ENCODE data around the gene CCDC106. TPM values are rescaled to one million over a fixed set of nuclear protein-coding genes. Genes with fewer than 3 reads are reported as not detected.
A peak's percentile ranks its signal among the peaks of the same experiment; 100 is the strongest.

CCDC106 gene
- total RNA-seq, 2 experiments from 2014 or later = 1.7 to 1.8 TPM

GRCh38 chr19:55649268-55650125 lies 1.5 kb downstream of the CCDC106 start:
- intact Hi-C loops (cut with DNase I, micrococcal nuclease) = loop anchor here in 1 of 2 experiments (5.0 to 10.0 kb wide), 2 partner anchors 33 to 1455 kb away; partner anchors contain the start of gene TSEN34
- TF ChIP-seq CTCF (IDR thresholded peaks at IDR 0.05) = no peak
- Histone ChIP-seq H3K4me3 (ENCODE audit: low read length) (no peak overlapping the region), H3K9me3 (ENCODE audit: control insufficient read depth in 1 of 2, insufficient read depth in 1 of 2, low read length in 2 of 2) (no peaks in the 10 kb centered on the region), H3K36me3 (ENCODE audit: insufficient read depth, low read length) (peaks cover 12% of the 10 kb centered on the region), H3K27me3 (ENCODE audit: control insufficient read depth in 1 of 2, insufficient read depth in 2 of 2, low read length in 2 of 2) (no peaks in the 10 kb centered on the region), H3K27ac (ENCODE audit: low read depth in 1 of 2, low read length in 2 of 2) (no peak overlapping the region), H3K4me1 (ENCODE audit: insufficient read depth, low read length) (peaks cover 41% of the 10 kb centered on the region)
- H3K27me3 Mint-ChIP-seq = no peaks in the 10 kb centered on the region
- no peaks in the 10 kb centered on the region for H3K9me3 Mint-ChIP-seq
- no peak for ATAC-seq (ENCODE audit: poor library complexity)
- POLR2A ChIA-PET = interaction anchor here (0.9 kb wide), 1 partner anchor 10 kb away, joined by 3 read pairs; no protein-coding TSS in a partner anchor
- peak in 1 of 14 experiments; percentile 40 for DNase-seq
- H3K27ac Mint-ChIP-seq = peak overlapping the region; percentile 17
- peaks cover 15% of the 10 kb centered on the region for H3K36me3 Mint-ChIP-seq (ENCODE audit: low read depth)
- H3K4me3 Mint-ChIP-seq = peak overlapping the region; percentile 85
- H3K4me1 Mint-ChIP-seq (ENCODE audit: low read depth) = peaks cover 27% of the 10 kb centered on the region
- CTCF ChIA-PET = interaction anchor here (0.6 kb wide), 1 partner anchor 17 kb away, joined by 3 read pairs; no protein-coding TSS in a partner anchor

- POLR2A ChIA-PET = no interaction called here
- peaks cover 16% of the 10 kb centered on the region for H3K36me3 Mint-ChIP-seq (ENCODE audit: low read depth)
- TF ChIP-seq CTCF (IDR thresholded peaks at IDR 0.05) = no peak
- no peaks in the 10 kb centered on the region for H3K27me3 ChIP-seq (ENCODE audit: control insufficient read depth in 1 of 2, insufficient read depth in 2 of 2, low read length in 2 of 2)
- H3K4me1 Mint-ChIP-seq (ENCODE audit: low read depth) = peaks cover 27% of the 10 kb centered on the region
- H3K9me3 Mint-ChIP-seq = no peaks in the 10 kb centered on the region
- ATAC-seq (ENCODE audit: poor library complexity) (no peak), DNase-seq (peak in 1 of 14 experiments; percentile 23)
- H3K9me3 ChIP-seq (ENCODE audit: control insufficient read depth in 1 of 2, insufficient read depth in 1 of 2, low read length in 2 of 2) = no peaks in the 10 kb centered on the region
- peaks cover 5% of the 10 kb centered on the region for H3K36me3 ChIP-seq (ENCODE audit: insufficient read depth, low read length)
- H3K27ac ChIP-seq (ENCODE audit: low read depth in 1 of 2, low read length in 2 of 2) = no peak overlapping the region
- no peaks in the 10 kb centered on the region for H3K27me3 Mint-ChIP-seq
- intact Hi-C loops (cut with DNase I, micrococcal nuclease) = loop anchor here in 1 of 2 experiments (10.0 kb wide), 1 partner anchor 1455 kb away; the partner anchor contains the start of gene TSEN34
- H3K4me3 Mint-ChIP-seq = peak overlapping the region; percentile 84
- CTCF ChIA-PET = interaction anchor here (0.6 kb wide), 1 partner anchor 18 kb away, joined by 3 read pairs; no protein-coding TSS in a partner anchor
- peaks cover 34% of the 10 kb centered on the region for H3K4me1 ChIP-seq (ENCODE audit: insufficient read depth, low read length)
- no peak overlapping the region for H3K4me3 ChIP-seq (ENCODE audit: low read length)
- no peak overlapping the region for H3K27ac Mint-ChIP-seq
Measured at GRCh38 chr19:55650126-55650557, 2.1 kb downstream of the CCDC106 start.

- no peak overlapping the region for H3K27ac ChIP-seq (ENCODE audit: low read depth in 1 of 2, low read length in 2 of 2)
- H3K4me3 ChIP-seq (ENCODE audit: low read length) = no peak overlapping the region
- no peaks in the 10 kb centered on the region for H3K27me3 ChIP-seq (ENCODE audit: control insufficient read depth in 1 of 2, insufficient read depth in 2 of 2, low read length in 2 of 2)
- Mint-ChIP-seq H3K27ac (peak overlapping the region; percentile 36), H3K4me1 (ENCODE audit: low read depth) (peaks cover 26% of the 10 kb centered on the region), H3K4me3 (peak overlapping the region; percentile 84), H3K27me3 (no peaks in the 10 kb centered on the region), H3K9me3 (no peaks in the 10 kb centered on the region), H3K36me3 (ENCODE audit: low read depth) (peaks cover 21% of the 10 kb centered on the region)
- no peak for ATAC-seq (ENCODE audit: poor library complexity)
- H3K36me3 ChIP-seq (ENCODE audit: insufficient read depth, low read length) = peaks cover under 1% of the 10 kb centered on the region
- peaks cover 32% of the 10 kb centered on the region for H3K4me1 ChIP-seq (ENCODE audit: insufficient read depth, low read length)
- TF ChIP-seq CTCF (IDR thresholded peaks at IDR 0.05) = no peak
- intact Hi-C loops (cut with DNase I, micrococcal nuclease) = loop anchor here in 1 of 2 experiments (10.0 kb wide), 1 partner anchor 1456 kb away; the partner anchor contains the start of gene TSEN34
- peak in 1 of 14 experiments; percentile 46 for DNase-seq
- no peaks in the 10 kb centered on the region for H3K9me3 ChIP-seq (ENCODE audit: control insufficient read depth in 1 of 2, insufficient read depth in 1 of 2, low read length in 2 of 2)
- POLR2A ChIA-PET = no interaction called here
- CTCF ChIA-PET = no interaction called here
Measured at GRCh38 chr19:55650602-55651230, 2.7 kb downstream of the CCDC106 start.
